Astrocyte (in vitro differentiated cells and primary cell): ENCODE measurements around the gene LRP1B.

Experiments
- EZH2 ChIP-seq: IDR thresholded peaks from 2 replicates; pipeline ENCODE4 v1.6.1; 2012; ENCODE audit warnings: mild to moderate bottlenecking, low read length, inconsistent platforms; ENCODE audit not compliant: insufficient read depth
- TF ChIP-seq, protein P1 (sequence below): IDR thresholded peaks from 2 replicates; pipeline ENCODE4 v1.5.1; 2011; ENCODE audit warnings: low read depth, mild to moderate bottlenecking, inconsistent platforms, low read length, moderate library complexity; ENCODE audit not compliant: insufficient read depth

DNA sequence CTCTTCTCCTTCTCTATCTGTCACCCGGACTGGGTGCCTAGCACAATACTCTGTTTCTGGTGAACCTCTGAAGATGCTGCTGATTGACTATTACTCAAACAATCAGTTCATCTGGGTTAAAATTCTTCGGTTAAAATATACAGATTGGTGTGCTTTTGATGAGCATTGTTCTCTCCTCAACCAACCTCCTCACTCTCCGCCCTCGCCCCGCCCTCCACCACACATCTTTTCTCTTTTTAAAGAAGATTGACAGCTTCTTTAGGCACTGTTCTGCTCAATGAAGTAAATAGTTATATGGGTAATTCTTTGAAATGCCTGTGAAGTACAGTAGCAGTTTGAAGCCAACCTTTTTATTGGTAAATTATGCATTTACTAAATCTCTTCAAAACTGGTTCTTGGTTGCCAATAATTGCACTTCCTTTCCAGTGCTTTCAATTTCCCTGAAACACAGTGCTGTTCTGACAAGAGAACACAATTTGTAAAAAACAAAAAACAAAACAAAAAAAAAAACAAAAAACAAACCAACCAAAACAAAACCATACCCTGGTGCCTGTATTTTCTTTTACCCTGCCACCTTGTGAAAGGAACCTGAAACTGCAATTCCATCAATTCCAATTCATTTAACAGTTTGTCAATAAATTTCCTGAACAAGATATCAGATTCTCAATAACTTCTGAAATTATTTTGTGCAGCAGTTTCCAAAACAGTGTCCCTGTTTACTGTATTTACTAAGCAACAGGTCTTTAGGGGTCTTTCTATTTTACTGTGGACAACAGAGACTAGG lies 188.6 kb downstream of the LRP1B start:
- TF ChIP-seq EZH2, result no peak
- TF ChIP-seq, protein P1, sequence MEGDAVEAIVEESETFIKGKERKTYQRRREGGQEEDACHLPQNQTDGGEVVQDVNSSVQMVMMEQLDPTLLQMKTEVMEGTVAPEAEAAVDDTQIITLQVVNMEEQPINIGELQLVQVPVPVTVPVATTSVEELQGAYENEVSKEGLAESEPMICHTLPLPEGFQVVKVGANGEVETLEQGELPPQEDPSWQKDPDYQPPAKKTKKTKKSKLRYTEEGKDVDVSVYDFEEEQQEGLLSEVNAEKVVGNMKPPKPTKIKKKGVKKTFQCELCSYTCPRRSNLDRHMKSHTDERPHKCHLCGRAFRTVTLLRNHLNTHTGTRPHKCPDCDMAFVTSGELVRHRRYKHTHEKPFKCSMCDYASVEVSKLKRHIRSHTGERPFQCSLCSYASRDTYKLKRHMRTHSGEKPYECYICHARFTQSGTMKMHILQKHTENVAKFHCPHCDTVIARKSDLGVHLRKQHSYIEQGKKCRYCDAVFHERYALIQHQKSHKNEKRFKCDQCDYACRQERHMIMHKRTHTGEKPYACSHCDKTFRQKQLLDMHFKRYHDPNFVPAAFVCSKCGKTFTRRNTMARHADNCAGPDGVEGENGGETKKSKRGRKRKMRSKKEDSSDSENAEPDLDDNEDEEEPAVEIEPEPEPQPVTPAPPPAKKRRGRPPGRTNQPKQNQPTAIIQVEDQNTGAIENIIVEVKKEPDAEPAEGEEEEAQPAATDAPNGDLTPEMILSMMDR, result peak; percentile 20
